HepG2 (cell line): ENCODE measurements around the gene MIDN. TPM values are rescaled to one million over a fixed set of nuclear protein-coding genes. Genes with fewer than 3 reads are reported as not detected.
A peak's percentile ranks its signal among the peaks of the same experiment; 100 is the strongest.

Experiments
- ATM ChIP-seq: fragments of 450-650 bp; IDR thresholded peaks from 2 replicates; pipeline ENCODE4 v1.7.1; 2017; ENCODE audit warnings: mild to moderate bottlenecking, borderline replicate concordance
- KLF12 ChIP-seq: sonication (generic); formaldehyde crosslinking; IDR thresholded peaks from 2 replicates; pipeline ENCODE4 v1.4.0; 2020; ENCODE audit warnings: missing genetic modification reagents, borderline replicate concordance
- MXD4 ChIP-seq: IDR thresholded peaks from 2 replicates; pipeline ENCODE4 v1.6.1; 2016; ENCODE audit warnings: mild to moderate bottlenecking, missing biosample characterization, missing genetic modification reagents
- REPIN1 ChIP-seq: sonication (generic); formaldehyde crosslinking; IDR thresholded peaks from 2 replicates; pipeline ENCODE4 v1.8.0; 2022; ENCODE audit warnings: missing genetic modification reagents, low read depth, mild to moderate bottlenecking, borderline replicate concordance
- SAFB2 ChIP-seq: sonication (generic); formaldehyde crosslinking; IDR thresholded peaks from 2 replicates; pipeline ENCODE4 v1.5.1; 2020; ENCODE audit warnings: missing genetic modification reagents, low read depth, mild to moderate bottlenecking, borderline replicate concordance
- SP140L ChIP-seq: sonication (generic); formaldehyde crosslinking; IDR thresholded peaks from 2 replicates; pipeline ENCODE4 v1.4.0; 2020; ENCODE audit warnings: missing genetic modification reagents, borderline replicate concordance
- SP4 ChIP-seq: sonication (generic); formaldehyde crosslinking; IDR thresholded peaks from 2 replicates; pipeline ENCODE4 v1.8.1; 2023; ENCODE audit warnings: mild to moderate bottlenecking, missing genetic modification reagents
- U2AF2 ChIP-seq: fragments of 200-400 bp; formaldehyde crosslinking; IDR thresholded peaks from 2 replicates; pipeline ENCODE4 v1.6.1; 2017; ENCODE audit warnings: low read depth, mild to moderate bottlenecking, low read length
- XRCC5 ChIP-seq: fragments of 200-400 bp; formaldehyde crosslinking; optimal IDR thresholded peaks from 2 replicates; pipeline ENCODE3; 2017; ENCODE audit warnings: mild to moderate bottlenecking, low read length
- ZFX ChIP-seq: sonication (generic); formaldehyde crosslinking; IDR thresholded peaks from 2 replicates; pipeline ENCODE4 v1.4.0; 2020; ENCODE audit warnings: mild to moderate bottlenecking, low read depth, missing genetic modification reagents, moderate library complexity
- ZNF274 ChIP-seq: sonication (generic); formaldehyde crosslinking; IDR thresholded peaks from 2 replicates; pipeline ENCODE4 v1.5.1; 2020; ENCODE audit warnings: mild to moderate bottlenecking, missing genetic modification reagents
- ZNF354B ChIP-seq: sonication (generic); formaldehyde crosslinking; IDR thresholded peaks from 2 replicates; pipeline ENCODE4 v1.8.0; 2022; ENCODE audit warnings: mild to moderate bottlenecking, missing genetic modification reagents
- ZNF7 ChIP-seq: IDR thresholded peaks from 2 replicates; pipeline ENCODE4 v1.6.1; 2016; ENCODE audit warnings: missing biosample characterization, missing genetic modification reagents
- polyA plus RNA-seq, 8 experiments: library from polyadenylated mRNA; depleted of rRNA in 3 of 8; stranded (reverse) in 7 of 8; unstranded in 1 of 8; fragments of >200 nt; fragmentation: Illumina TruSeq in 4 of 8; extraction: Trizol in 4 of 8; gene quantifications; 2 replicates each; pipeline versions ENCODE4 v1.2.1 to v1.2.3, GENCODE V29; 2011 to 2016; ENCODE audit warnings: low read depth in 4 of 8, missing spikeins in 1 of 8, mixed read lengths in 1 of 8; ENCODE audit not compliant: insufficient read depth in 1 of 8
- total RNA-seq, 5 experiments: library from RNA; depleted of rRNA; stranded (reverse); fragments of >200 nt; fragmentation: Illumina TruSeq; extraction: Trizol; gene quantifications; 2 replicates each; pipeline ENCODE4 v1.2.3, GENCODE V29; 2016; ENCODE audit warnings: low read depth in 1 of 5
- TF ChIP-seq, protein P1 (sequence below): sonication (generic); formaldehyde crosslinking; IDR thresholded peaks from 2 replicates; pipeline ENCODE4 v1.8.1; 2023; ENCODE audit warnings: mild to moderate bottlenecking, missing genetic modification reagents
- TF ChIP-seq, protein P2 (sequence below): sonication (generic); formaldehyde crosslinking; IDR thresholded peaks from 2 replicates; pipeline ENCODE4 v1.5.1; 2020; ENCODE audit warnings: missing genetic modification reagents, mild to moderate bottlenecking, borderline replicate concordance
- TF ChIP-seq, protein P3 (sequence below), 2 experiments: IDR thresholded peaks; 2 replicates each; pipeline ENCODE4 v1.6.1; 2011 to 2012; ENCODE audit warnings: low read length in 2 of 2, borderline replicate concordance in 1 of 2, low read depth in 1 of 2, mild to moderate bottlenecking in 1 of 2, moderate library complexity in 1 of 2
- TF ChIP-seq, protein P4 (sequence below): sonication (generic); formaldehyde crosslinking; IDR thresholded peaks from 2 replicates; pipeline ENCODE4 v1.4.0; 2020; ENCODE audit warnings: mild to moderate bottlenecking, missing genetic modification reagents
- TF ChIP-seq, protein P5 (sequence below): sonication (generic); formaldehyde crosslinking; conservative IDR thresholded peaks from 2 replicates; pipeline ENCODE4 v1.8.0; 2022; ENCODE audit warnings: low read depth, missing genetic modification reagents

MIDN gene
- total and polyA plus RNA-seq, 2 of the 13 experiments (the other 11 are each of a cell fraction or from before 2014, with no cell fraction given) = 8.4 to 18.0 TPM

DNA sequence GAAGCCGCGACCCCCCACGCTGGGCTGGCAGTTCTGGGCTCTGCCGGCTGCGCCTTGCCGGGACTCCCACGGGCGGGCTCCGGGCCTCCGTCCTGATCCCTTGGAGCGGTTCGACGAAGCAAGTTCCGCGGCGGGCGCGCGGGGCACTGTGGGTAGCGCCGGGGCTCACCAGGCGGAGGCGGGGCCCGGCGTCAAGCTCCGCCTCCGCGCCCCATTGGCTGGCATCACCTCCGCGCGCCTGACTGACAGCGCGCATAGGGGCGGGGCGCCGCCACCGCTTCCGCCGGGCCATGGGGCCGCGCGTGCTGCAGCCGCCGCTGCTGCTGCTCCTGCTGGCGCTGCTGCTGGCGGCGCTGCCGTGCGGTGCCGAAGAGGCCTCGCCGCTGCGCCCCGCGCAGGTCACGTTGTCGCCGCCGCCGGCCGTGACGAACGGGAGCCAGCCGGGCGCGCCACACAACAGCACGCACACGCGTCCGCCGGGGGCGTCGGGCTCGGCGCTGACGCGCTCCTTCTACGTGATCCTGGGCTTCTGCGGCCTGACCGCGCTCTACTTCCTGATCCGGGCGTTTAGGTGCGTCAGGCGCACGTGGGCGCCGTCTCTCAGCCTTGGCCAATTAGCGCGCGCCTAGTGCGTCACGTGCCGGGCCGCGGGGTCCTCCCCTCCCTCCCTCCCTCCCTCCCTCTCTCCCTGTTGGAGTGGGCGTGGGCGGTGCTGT lies 27.0 kb downstream of the MIDN start, which contains the start of gene FAM174C (continued):
- TF ChIP-seq, protein P1, sequence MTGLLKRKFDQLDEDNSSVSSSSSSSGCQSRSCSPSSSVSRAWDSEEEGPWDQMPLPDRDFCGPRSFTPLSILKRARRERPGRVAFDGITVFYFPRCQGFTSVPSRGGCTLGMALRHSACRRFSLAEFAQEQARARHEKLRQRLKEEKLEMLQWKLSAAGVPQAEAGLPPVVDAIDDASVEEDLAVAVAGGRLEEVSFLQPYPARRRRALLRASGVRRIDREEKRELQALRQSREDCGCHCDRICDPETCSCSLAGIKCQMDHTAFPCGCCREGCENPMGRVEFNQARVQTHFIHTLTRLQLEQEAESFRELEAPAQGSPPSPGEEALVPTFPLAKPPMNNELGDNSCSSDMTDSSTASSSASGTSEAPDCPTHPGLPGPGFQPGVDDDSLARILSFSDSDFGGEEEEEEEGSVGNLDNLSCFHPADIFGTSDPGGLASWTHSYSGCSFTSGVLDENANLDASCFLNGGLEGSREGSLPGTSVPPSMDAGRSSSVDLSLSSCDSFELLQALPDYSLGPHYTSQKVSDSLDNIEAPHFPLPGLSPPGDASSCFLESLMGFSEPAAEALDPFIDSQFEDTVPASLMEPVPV (CRISPR knock-in tag) = peak; percentile 42
- TF ChIP-seq ZNF354B = peak; percentile 53; the same call in 1 of the 2 replicates
- no peak; the same call in 1 of the 2 replicates for TF ChIP-seq ZNF274 (CRISPR knock-in tag)
- TF ChIP-seq ZNF7 (CRISPR knock-in tag) = no peak
- TF ChIP-seq XRCC5 = peak; percentile 11
- TF ChIP-seq, protein P2, sequence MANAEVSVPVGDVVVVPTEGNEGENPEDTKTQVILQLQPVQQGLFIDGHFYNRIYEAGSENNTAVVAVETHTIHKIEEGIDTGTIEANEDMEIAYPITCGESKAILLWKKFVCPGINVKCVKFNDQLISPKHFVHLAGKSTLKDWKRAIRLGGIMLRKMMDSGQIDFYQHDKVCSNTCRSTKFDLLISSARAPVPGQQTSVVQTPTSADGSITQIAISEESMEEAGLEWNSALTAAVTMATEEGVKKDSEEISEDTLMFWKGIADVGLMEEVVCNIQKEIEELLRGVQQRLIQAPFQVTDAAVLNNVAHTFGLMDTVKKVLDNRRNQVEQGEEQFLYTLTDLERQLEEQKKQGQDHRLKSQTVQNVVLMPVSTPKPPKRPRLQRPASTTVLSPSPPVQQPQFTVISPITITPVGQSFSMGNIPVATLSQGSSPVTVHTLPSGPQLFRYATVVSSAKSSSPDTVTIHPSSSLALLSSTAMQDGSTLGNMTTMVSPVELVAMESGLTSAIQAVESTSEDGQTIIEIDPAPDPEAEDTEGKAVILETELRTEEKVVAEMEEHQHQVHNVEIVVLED (CRISPR knock-in tag) = peak; percentile 94
- peak; percentile 58; the same call in 1 of the 2 replicates for TF ChIP-seq SAFB2 (CRISPR knock-in tag)
- no peak for TF ChIP-seq ATM
- TF ChIP-seq U2AF2 = 0 out of 2 replicates have a peak, but pooled peaks have one; percentile 21
- TF ChIP-seq REPIN1 (CRISPR knock-in tag) = peak; percentile 18; the same call in 1 of the 2 replicates
- TF ChIP-seq, protein P3, sequence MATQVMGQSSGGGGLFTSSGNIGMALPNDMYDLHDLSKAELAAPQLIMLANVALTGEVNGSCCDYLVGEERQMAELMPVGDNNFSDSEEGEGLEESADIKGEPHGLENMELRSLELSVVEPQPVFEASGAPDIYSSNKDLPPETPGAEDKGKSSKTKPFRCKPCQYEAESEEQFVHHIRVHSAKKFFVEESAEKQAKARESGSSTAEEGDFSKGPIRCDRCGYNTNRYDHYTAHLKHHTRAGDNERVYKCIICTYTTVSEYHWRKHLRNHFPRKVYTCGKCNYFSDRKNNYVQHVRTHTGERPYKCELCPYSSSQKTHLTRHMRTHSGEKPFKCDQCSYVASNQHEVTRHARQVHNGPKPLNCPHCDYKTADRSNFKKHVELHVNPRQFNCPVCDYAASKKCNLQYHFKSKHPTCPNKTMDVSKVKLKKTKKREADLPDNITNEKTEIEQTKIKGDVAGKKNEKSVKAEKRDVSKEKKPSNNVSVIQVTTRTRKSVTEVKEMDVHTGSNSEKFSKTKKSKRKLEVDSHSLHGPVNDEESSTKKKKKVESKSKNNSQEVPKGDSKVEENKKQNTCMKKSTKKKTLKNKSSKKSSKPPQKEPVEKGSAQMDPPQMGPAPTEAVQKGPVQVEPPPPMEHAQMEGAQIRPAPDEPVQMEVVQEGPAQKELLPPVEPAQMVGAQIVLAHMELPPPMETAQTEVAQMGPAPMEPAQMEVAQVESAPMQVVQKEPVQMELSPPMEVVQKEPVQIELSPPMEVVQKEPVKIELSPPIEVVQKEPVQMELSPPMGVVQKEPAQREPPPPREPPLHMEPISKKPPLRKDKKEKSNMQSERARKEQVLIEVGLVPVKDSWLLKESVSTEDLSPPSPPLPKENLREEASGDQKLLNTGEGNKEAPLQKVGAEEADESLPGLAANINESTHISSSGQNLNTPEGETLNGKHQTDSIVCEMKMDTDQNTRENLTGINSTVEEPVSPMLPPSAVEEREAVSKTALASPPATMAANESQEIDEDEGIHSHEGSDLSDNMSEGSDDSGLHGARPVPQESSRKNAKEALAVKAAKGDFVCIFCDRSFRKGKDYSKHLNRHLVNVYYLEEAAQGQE (IDR thresholded peaks at IDR 0.05; ENCODE audit: borderline replicate concordance in 1 of 2, low read depth in 1 of 2, low read length in 2 of 2) = 0 out of 4 replicates have a peak, but pooled peaks of 1 of the 2 experiments have one; percentile 34
- no peak for TF ChIP-seq KLF12 (CRISPR knock-in tag)
- TF ChIP-seq, protein P4, sequence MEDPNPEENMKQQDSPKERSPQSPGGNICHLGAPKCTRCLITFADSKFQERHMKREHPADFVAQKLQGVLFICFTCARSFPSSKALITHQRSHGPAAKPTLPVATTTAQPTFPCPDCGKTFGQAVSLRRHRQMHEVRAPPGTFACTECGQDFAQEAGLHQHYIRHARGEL (CRISPR knock-in tag) = no peak
- TF ChIP-seq SP4 (CRISPR knock-in tag) = peak; percentile 98
- TF ChIP-seq, protein P5, sequence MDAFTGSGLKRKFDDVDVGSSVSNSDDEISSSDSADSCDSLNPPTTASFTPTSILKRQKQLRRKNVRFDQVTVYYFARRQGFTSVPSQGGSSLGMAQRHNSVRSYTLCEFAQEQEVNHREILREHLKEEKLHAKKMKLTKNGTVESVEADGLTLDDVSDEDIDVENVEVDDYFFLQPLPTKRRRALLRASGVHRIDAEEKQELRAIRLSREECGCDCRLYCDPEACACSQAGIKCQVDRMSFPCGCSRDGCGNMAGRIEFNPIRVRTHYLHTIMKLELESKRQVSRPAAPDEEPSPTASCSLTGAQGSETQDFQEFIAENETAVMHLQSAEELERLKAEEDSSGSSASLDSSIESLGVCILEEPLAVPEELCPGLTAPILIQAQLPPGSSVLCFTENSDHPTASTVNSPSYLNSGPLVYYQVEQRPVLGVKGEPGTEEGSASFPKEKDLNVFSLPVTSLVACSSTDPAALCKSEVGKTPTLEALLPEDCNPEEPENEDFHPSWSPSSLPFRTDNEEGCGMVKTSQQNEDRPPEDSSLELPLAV = peak; percentile 84; the same call in 1 of the 2 replicates
- TF ChIP-seq ZFX (CRISPR knock-in tag) = peak; percentile 89
- peak; percentile 23; the same call in 1 of the 2 replicates for TF ChIP-seq MXD4
- TF ChIP-seq SP140L (CRISPR knock-in tag) = no peak
